Upper lobe of left lung (tissue), 4 donors: ENCODE measurements around the gene SORCS3.

Experiments
- CTCF ChIP-seq, 6 experiments: fragments of 450-650 bp in 4 of 6; fragments of 200-600 bp in 2 of 6; sonication (generic) in 2 of 6; IDR thresholded peaks; one replicate each; pipeline ENCODE4 v1.5.1; 2016 to 2019; ENCODE audit warnings: antibody characterized with exemption in 6 of 6
- POLR2A ChIP-seq, 4 donors: fragments of 450-650 bp; IDR thresholded peaks; one replicate each; pipeline ENCODE4 v1.5.1; 2016 to 2017; ENCODE audit warnings: antibody characterized with exemption in 4 of 4, mild to moderate bottlenecking in 2 of 4
- POLR2AphosphoS5 ChIP-seq, 2 donors: sonication (generic); formaldehyde crosslinking; IDR thresholded peaks; one replicate each; pipeline ENCODE4 v1.5.1; 2017; ENCODE audit warnings: antibody characterized with exemption in 2 of 2

GRCh38 chr10:104822088-104822487 is 181.0 kb downstream of the SORCS3 start:
- TF ChIP-seq POLR2A (IDR thresholded peaks at IDR 0.05) (no peak), CTCF (IDR thresholded peaks at IDR 0.05) (no peak), POLR2AphosphoS5 (IDR thresholded peaks at IDR 0.05) (no peak)
